ENCODE results near the gene CALN1.
"Not testable (repeated sequence)": the region's sequence is repeated elsewhere in the genome, so short reads cannot be mapped to it uniquely, and the experiment has no call there.

The CALN1 gene

GRCh38 chr7:72097226-72097625 is 314.9 kb downstream of the CALN1 start:
- H3K27me3 Mint-ChIP-seq (ENCODE audit: low read depth): no peaks in the 10 kb centered on the region
- DNase-seq (ENCODE audit: low spot score): no peak
- H3K4me3 Mint-ChIP-seq: no peak overlapping the region
- H3K4me1 Mint-ChIP-seq (ENCODE audit: low read depth): no peaks in the 10 kb centered on the region
- no peak overlapping the region for H3K27ac Mint-ChIP-seq
- H3K9me3 Mint-ChIP-seq: peaks cover 17% of the 10 kb centered on the region
- H3K36me3 Mint-ChIP-seq (ENCODE audit: low read depth): no peaks in the 10 kb centered on the region

- no peaks in the 10 kb centered on the region for H3K27me3 Mint-ChIP-seq (ENCODE audit: low read depth)
- no peaks in the 10 kb centered on the region for H3K4me1 Mint-ChIP-seq (ENCODE audit: low read depth)
- peaks cover 7% of the 10 kb centered on the region for H3K9me3 Mint-ChIP-seq
- no peaks in the 10 kb centered on the region for H3K36me3 Mint-ChIP-seq (ENCODE audit: low read depth)
- no peak for DNase-seq (ENCODE audit: low spot score)
- H3K4me3 Mint-ChIP-seq: no peak overlapping the region
- no peak overlapping the region for H3K27ac Mint-ChIP-seq
Measured at GRCh38 chr7:72092769-72093168, 319.4 kb downstream of the CALN1 start.

- DNase-seq (ENCODE audit: low spot score): no peak
- Mint-ChIP-seq H3K4me3 (no peak overlapping the region), H3K27me3 (ENCODE audit: low read depth) (no peaks in the 10 kb centered on the region), H3K4me1 (ENCODE audit: low read depth) (no peaks in the 10 kb centered on the region), H3K9me3 (peaks cover 4% of the 10 kb centered on the region), H3K27ac (no peak overlapping the region), H3K36me3 (ENCODE audit: low read depth) (no peaks in the 10 kb centered on the region)
Measured at GRCh38 chr7:72087926-72088325, 324.2 kb downstream of the CALN1 start.

GRCh38 chr7:72080865-72081510 is 331.1 kb downstream of the CALN1 start:
- Mint-ChIP-seq H3K9me3 (peaks cover 9% of the 10 kb centered on the region), H3K4me1 (ENCODE audit: low read depth) (no peaks in the 10 kb centered on the region), H3K27me3 (ENCODE audit: low read depth) (no peaks in the 10 kb centered on the region), H3K27ac (no peak overlapping the region), H3K4me3 (no peak overlapping the region), H3K36me3 (ENCODE audit: low read depth) (no peaks in the 10 kb centered on the region)
- no peak for DNase-seq (ENCODE audit: low spot score)

- Mint-ChIP-seq H3K9me3 (peaks cover 14% of the 10 kb centered on the region), H3K27ac (no peak overlapping the region), H3K27me3 (ENCODE audit: low read depth) (no peaks in the 10 kb centered on the region), H3K4me1 (ENCODE audit: low read depth) (no peaks in the 10 kb centered on the region), H3K4me3 (no peak overlapping the region), H3K36me3 (ENCODE audit: low read depth) (no peaks in the 10 kb centered on the region)
- no peak for DNase-seq (ENCODE audit: low spot score)
Measured at GRCh38 chr7:72080341-72080766, 331.8 kb downstream of the CALN1 start.

GRCh38 chr7:72078856-72079255 is 333.3 kb downstream of the CALN1 start:
- Mint-ChIP-seq H3K36me3 (ENCODE audit: low read depth) (no peaks in the 10 kb centered on the region), H3K27ac (no peak overlapping the region), H3K4me1 (ENCODE audit: low read depth) (no peaks in the 10 kb centered on the region), H3K9me3 (peaks cover 18% of the 10 kb centered on the region), H3K4me3 (no peak overlapping the region), H3K27me3 (ENCODE audit: low read depth) (no peaks in the 10 kb centered on the region)
- no peak for DNase-seq (ENCODE audit: low spot score)

- Mint-ChIP-seq H3K27me3 (ENCODE audit: low read depth) (no peaks in the 10 kb centered on the region), H3K9me3 (peaks cover 18% of the 10 kb centered on the region), H3K27ac (no peak overlapping the region), H3K4me1 (ENCODE audit: low read depth) (no peaks in the 10 kb centered on the region), H3K4me3 (no peak overlapping the region), H3K36me3 (ENCODE audit: low read depth) (no peaks in the 10 kb centered on the region)
- DNase-seq (ENCODE audit: low spot score): no peak
Measured at GRCh38 chr7:72078301-72078700, 333.8 kb downstream of the CALN1 start.

GRCh38 chr7:72077786-72078185 is 334.4 kb downstream of the CALN1 start:
- DNase-seq (ENCODE audit: low spot score): no peak
- Mint-ChIP-seq H3K36me3 (ENCODE audit: low read depth) (no peaks in the 10 kb centered on the region), H3K4me1 (ENCODE audit: low read depth) (no peaks in the 10 kb centered on the region), H3K4me3 (no peak overlapping the region), H3K27me3 (ENCODE audit: low read depth) (no peaks in the 10 kb centered on the region), H3K9me3 (peaks cover 21% of the 10 kb centered on the region), H3K27ac (no peak overlapping the region)

- Mint-ChIP-seq H3K9me3 (peaks cover 40% of the 10 kb centered on the region), H3K27me3 (ENCODE audit: low read depth) (no peaks in the 10 kb centered on the region), H3K4me3 (no peak overlapping the region), H3K4me1 (ENCODE audit: low read depth) (no peaks in the 10 kb centered on the region), H3K36me3 (ENCODE audit: low read depth) (no peaks in the 10 kb centered on the region), H3K27ac (no peak overlapping the region)
- DNase-seq (ENCODE audit: low spot score): no peak
Measured at GRCh38 chr7:72072901-72073300, 339.2 kb downstream of the CALN1 start.

GRCh38 chr7:72069263-72069662 is 342.9 kb downstream of the CALN1 start:
- H3K27me3 Mint-ChIP-seq (ENCODE audit: low read depth): no peaks in the 10 kb centered on the region
- H3K4me3 Mint-ChIP-seq: no peak overlapping the region
- no peak for DNase-seq (ENCODE audit: low spot score)
- peaks cover 30% of the 10 kb centered on the region for H3K9me3 Mint-ChIP-seq
- H3K36me3 Mint-ChIP-seq (ENCODE audit: low read depth): no peaks in the 10 kb centered on the region
- no peaks in the 10 kb centered on the region for H3K4me1 Mint-ChIP-seq (ENCODE audit: low read depth)
- no peak overlapping the region for H3K27ac Mint-ChIP-seq

- H3K9me3 Mint-ChIP-seq: peaks cover 15% of the 10 kb centered on the region
- not testable (repeated sequence) for H3K27me3 Mint-ChIP-seq (ENCODE audit: low read depth); H3K4me3 Mint-ChIP-seq; H3K4me1 Mint-ChIP-seq (ENCODE audit: low read depth); DNase-seq (ENCODE audit: low spot score); H3K36me3 Mint-ChIP-seq (ENCODE audit: low read depth); H3K27ac Mint-ChIP-seq
Measured at GRCh38 chr7:72065764-72066163, 346.4 kb downstream of the CALN1 start.

- H3K27ac Mint-ChIP-seq: no peak overlapping the region
- no peak overlapping the region for H3K4me3 Mint-ChIP-seq
- no peaks in the 10 kb centered on the region for H3K36me3 Mint-ChIP-seq (ENCODE audit: low read depth)
- no peak for DNase-seq (ENCODE audit: low spot score)
- peaks cover 9% of the 10 kb centered on the region for H3K9me3 Mint-ChIP-seq
- no peaks in the 10 kb centered on the region for H3K4me1 Mint-ChIP-seq (ENCODE audit: low read depth)
- H3K27me3 Mint-ChIP-seq (ENCODE audit: low read depth): no peaks in the 10 kb centered on the region
Measured at GRCh38 chr7:72064916-72065315, 347.2 kb downstream of the CALN1 start.

- peaks cover 4% of the 10 kb centered on the region for H3K9me3 Mint-ChIP-seq
- H3K36me3 Mint-ChIP-seq (ENCODE audit: low read depth): no peaks in the 10 kb centered on the region
- no peaks in the 10 kb centered on the region for H3K27me3 Mint-ChIP-seq (ENCODE audit: low read depth)
- DNase-seq (ENCODE audit: low spot score): no peak
- no peaks in the 10 kb centered on the region for H3K4me1 Mint-ChIP-seq (ENCODE audit: low read depth)
- H3K4me3 Mint-ChIP-seq: no peak overlapping the region
- no peak overlapping the region for H3K27ac Mint-ChIP-seq
Measured at GRCh38 chr7:72063330-72063729, 348.8 kb downstream of the CALN1 start.

- Mint-ChIP-seq H3K4me1 (ENCODE audit: low read depth) (no peaks in the 10 kb centered on the region), H3K9me3 (peaks cover 9% of the 10 kb centered on the region), H3K4me3 (no peak overlapping the region), H3K27me3 (ENCODE audit: low read depth) (no peaks in the 10 kb centered on the region), H3K36me3 (ENCODE audit: low read depth) (no peaks in the 10 kb centered on the region), H3K27ac (no peak overlapping the region)
- no peak for DNase-seq (ENCODE audit: low spot score)
Measured at GRCh38 chr7:72062666-72063065, 349.5 kb downstream of the CALN1 start.

- Mint-ChIP-seq H3K9me3 (peaks cover 11% of the 10 kb centered on the region), H3K36me3 (ENCODE audit: low read depth) (no peaks in the 10 kb centered on the region), H3K27ac (no peak overlapping the region), H3K4me1 (ENCODE audit: low read depth) (no peaks in the 10 kb centered on the region), H3K4me3 (no peak overlapping the region), H3K27me3 (ENCODE audit: low read depth) (no peaks in the 10 kb centered on the region)
- DNase-seq (ENCODE audit: low spot score): no peak
Measured at GRCh38 chr7:72059925-72060324, 352.2 kb downstream of the CALN1 start.

All from T-helper 2 cell treated with Interferon-gamma antibody and Interleukin-4, amounts not matched to agents 5 μg/mL and 100 μg/mL, for 36 hours (primary cell).